NCI-H2107 (cell line): ENCODE measurements around the gene INHBA.

Experiments used
- DNase-seq: peaks from one replicate; lab custom pipeline; 2025; lab: John Stamatoyannopoulos, UW

INHBA gene

GRCh38 chr7:41702635-41703371 is at the start of gene INHBA:
Gene INHBA (minus strand): TSS chr7:41703090. CDS start chr7:41700374, 2,716 bp downstream.
- no peak for DNase-seq

- DNase-seq = no peak
Measured at GRCh38 chr7:41752615-41753014, 49.7 kb upstream of the INHBA start.

- no peak for DNase-seq
Measured at GRCh38 chr7:41750661-41751540, 48.0 kb upstream of the INHBA start.

GRCh38 chr7:41747961-41748360 is 45.1 kb upstream of the INHBA start:
- no peak for DNase-seq

GRCh38 chr7:41745451-41745850 is 42.6 kb upstream of the INHBA start:
- no peak for DNase-seq

GRCh38 chr7:41744161-41744560 is 41.3 kb upstream of the INHBA start:
- DNase-seq = no peak

- DNase-seq = no peak
Measured at GRCh38 chr7:41742401-41743020, 39.6 kb upstream of the INHBA start.

GRCh38 chr7:41738806-41739205 is 35.9 kb upstream of the INHBA start:
- DNase-seq = no peak

- no peak for DNase-seq
Measured at GRCh38 chr7:41738336-41738735, 35.4 kb upstream of the INHBA start.

GRCh38 chr7:41735206-41735605 is 32.3 kb upstream of the INHBA start:
- DNase-seq = no peak

- DNase-seq = no peak
Measured at GRCh38 chr7:41732843-41733306, 30.0 kb upstream of the INHBA start.

GRCh38 chr7:41732436-41732785 is 29.5 kb upstream of the INHBA start:
- no peak for DNase-seq

GRCh38 chr7:41731493-41732435 is 28.9 kb upstream of the INHBA start:
- DNase-seq = no peak

GRCh38 chr7:41730668-41731067 is 27.8 kb upstream of the INHBA start:
- DNase-seq = no peak

- DNase-seq = no peak
Measured at GRCh38 chr7:41730161-41730560, 27.3 kb upstream of the INHBA start.

- no peak for DNase-seq
Measured at GRCh38 chr7:41729059-41729458, 26.2 kb upstream of the INHBA start.

GRCh38 chr7:41725013-41725412 is 22.1 kb upstream of the INHBA start:
- DNase-seq = no peak

GRCh38 chr7:41720886-41721285 is 18.0 kb upstream of the INHBA start:
- no peak for DNase-seq

GRCh38 chr7:41720046-41720445 is 17.2 kb upstream of the INHBA start:
- no peak for DNase-seq

- DNase-seq = no peak
Measured at GRCh38 chr7:41716691-41717090, 13.8 kb upstream of the INHBA start.

GRCh38 chr7:41715000-41715399 is 12.1 kb upstream of the INHBA start:
- no peak for DNase-seq
